ENCODE data around the gene MISP.

MISP gene

GRCh38 chr19:796692-797527 is 46.0 kb downstream of the MISP start, which contains the start of gene PTBP1:
Gene PTBP1, plus strand, starts transcription at chr19:797452. Its CDS starts 46 bp downstream, at chr19:797498.
- peak; percentile 100 for DNase-seq
- TF ChIP-seq GATA1 (IDR thresholded peaks at IDR 0.05; ENCODE audit: low read depth, low read length) (no peak), POLR2A (IDR thresholded peaks at IDR 0.05; ENCODE audit: low read length) (peak; percentile 77)

- peak; percentile 95 to 97 for DNase-seq
- TF ChIP-seq GATA1 (IDR thresholded peaks at IDR 0.05; ENCODE audit: low read depth, low read length) (no peak), POLR2A (IDR thresholded peaks at IDR 0.05; ENCODE audit: low read length) (no peak)
Measured at GRCh38 chr19:797528-798414, 46.9 kb downstream of the MISP start.

GRCh38 chr19:798415-799075 is 47.6 kb downstream of the MISP start:
- peak; percentile 63 to 74 for DNase-seq
- TF ChIP-seq POLR2A (IDR thresholded peaks at IDR 0.05; ENCODE audit: low read length), result no peak
- TF ChIP-seq GATA1 (IDR thresholded peaks at IDR 0.05; ENCODE audit: low read depth, low read length), result no peak

- TF ChIP-seq POLR2A (IDR thresholded peaks at IDR 0.05; ENCODE audit: low read length) (no peak), GATA1 (IDR thresholded peaks at IDR 0.05; ENCODE audit: low read depth, low read length) (no peak)
- DNase-seq, result peak; percentile 63 to 70
Measured at GRCh38 chr19:799076-799881, 48.4 kb downstream of the MISP start.

GRCh38 chr19:800360-801029 is 49.6 kb downstream of the MISP start:
- no peak for DNase-seq
- no peak for TF ChIP-seq POLR2A (IDR thresholded peaks at IDR 0.05; ENCODE audit: low read length)

GRCh38 chr19:801030-801860 is 50.3 kb downstream of the MISP start:
- TF ChIP-seq POLR2A (IDR thresholded peaks at IDR 0.05; ENCODE audit: low read length), result no peak
- no peak for TF ChIP-seq GATA1 (IDR thresholded peaks at IDR 0.05; ENCODE audit: low read depth, low read length)
- no peak for DNase-seq

- no peak for DNase-seq
- TF ChIP-seq POLR2A (IDR thresholded peaks at IDR 0.05; ENCODE audit: low read length) (no peak), GATA1 (IDR thresholded peaks at IDR 0.05; ENCODE audit: low read depth, low read length) (no peak)
Measured at GRCh38 chr19:801861-802497, 51.1 kb downstream of the MISP start.

- no peak for TF ChIP-seq POLR2A (IDR thresholded peaks at IDR 0.05; ENCODE audit: low read length)
- no peak for TF ChIP-seq GATA1 (IDR thresholded peaks at IDR 0.05; ENCODE audit: low read depth, low read length)
- no peak for DNase-seq
Measured at GRCh38 chr19:802498-803098, 51.7 kb downstream of the MISP start.

GRCh38 chr19:803099-803561 is 52.2 kb downstream of the MISP start:
- TF ChIP-seq POLR2A (IDR thresholded peaks at IDR 0.05; ENCODE audit: low read length) (no peak), GATA1 (IDR thresholded peaks at IDR 0.05; ENCODE audit: low read depth, low read length) (no peak)
- no peak for DNase-seq

- DNase-seq, result no peak
- TF ChIP-seq GATA1 (IDR thresholded peaks at IDR 0.05; ENCODE audit: low read depth, low read length), result no peak
- TF ChIP-seq POLR2A (IDR thresholded peaks at IDR 0.05; ENCODE audit: low read length), result no peak
Measured at GRCh38 chr19:803686-804418, 52.9 kb downstream of the MISP start.

Measured in erythroblast (primary cell).